ENCODE data around the gene TRIM46.

DNA sequence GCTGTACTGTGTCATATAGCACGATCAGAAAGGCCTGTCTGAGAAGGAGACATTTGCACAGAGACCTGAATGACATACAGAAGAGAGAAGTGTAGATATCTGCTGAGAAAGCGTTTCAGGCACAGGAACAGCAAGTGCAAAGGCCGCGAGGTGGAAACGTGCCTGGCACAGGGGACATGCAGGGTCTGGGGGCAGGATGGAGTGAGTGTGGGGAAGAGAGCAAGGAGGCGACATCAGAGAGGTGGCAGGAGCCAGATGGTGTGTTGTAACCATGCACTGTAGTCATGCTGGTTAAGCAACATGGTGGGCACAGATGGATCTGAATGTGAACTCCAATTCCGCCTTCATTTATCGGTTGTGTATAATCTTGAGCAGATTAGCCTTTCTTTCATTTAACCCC is 13.5 kb upstream of the TRIM46 start:
- TF ChIP-seq, protein P1, sequence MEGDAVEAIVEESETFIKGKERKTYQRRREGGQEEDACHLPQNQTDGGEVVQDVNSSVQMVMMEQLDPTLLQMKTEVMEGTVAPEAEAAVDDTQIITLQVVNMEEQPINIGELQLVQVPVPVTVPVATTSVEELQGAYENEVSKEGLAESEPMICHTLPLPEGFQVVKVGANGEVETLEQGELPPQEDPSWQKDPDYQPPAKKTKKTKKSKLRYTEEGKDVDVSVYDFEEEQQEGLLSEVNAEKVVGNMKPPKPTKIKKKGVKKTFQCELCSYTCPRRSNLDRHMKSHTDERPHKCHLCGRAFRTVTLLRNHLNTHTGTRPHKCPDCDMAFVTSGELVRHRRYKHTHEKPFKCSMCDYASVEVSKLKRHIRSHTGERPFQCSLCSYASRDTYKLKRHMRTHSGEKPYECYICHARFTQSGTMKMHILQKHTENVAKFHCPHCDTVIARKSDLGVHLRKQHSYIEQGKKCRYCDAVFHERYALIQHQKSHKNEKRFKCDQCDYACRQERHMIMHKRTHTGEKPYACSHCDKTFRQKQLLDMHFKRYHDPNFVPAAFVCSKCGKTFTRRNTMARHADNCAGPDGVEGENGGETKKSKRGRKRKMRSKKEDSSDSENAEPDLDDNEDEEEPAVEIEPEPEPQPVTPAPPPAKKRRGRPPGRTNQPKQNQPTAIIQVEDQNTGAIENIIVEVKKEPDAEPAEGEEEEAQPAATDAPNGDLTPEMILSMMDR (IDR thresholded peaks at IDR 0.05), result no peak
- TF ChIP-seq POLR2A (IDR thresholded peaks at IDR 0.05) (no peak), POLR2AphosphoS5 (IDR thresholded peaks at IDR 0.05) (no peak), EP300 (IDR thresholded peaks at IDR 0.05) (no peak)
